ENCODE measurements around the gene CDH16. TPM values are rescaled to one million over a fixed set of nuclear protein-coding genes. Genes with fewer than 3 reads are reported as not detected.
"Not testable (repeated sequence)": the region's sequence is repeated elsewhere in the genome, so short reads cannot be mapped to it uniquely, and the experiment has no call there.

Gene CDH16
- total RNA-seq, 5 donors from 2014 or later (not counting 1 experiment from before 2014, with no cell fraction given): not detected

DNA sequence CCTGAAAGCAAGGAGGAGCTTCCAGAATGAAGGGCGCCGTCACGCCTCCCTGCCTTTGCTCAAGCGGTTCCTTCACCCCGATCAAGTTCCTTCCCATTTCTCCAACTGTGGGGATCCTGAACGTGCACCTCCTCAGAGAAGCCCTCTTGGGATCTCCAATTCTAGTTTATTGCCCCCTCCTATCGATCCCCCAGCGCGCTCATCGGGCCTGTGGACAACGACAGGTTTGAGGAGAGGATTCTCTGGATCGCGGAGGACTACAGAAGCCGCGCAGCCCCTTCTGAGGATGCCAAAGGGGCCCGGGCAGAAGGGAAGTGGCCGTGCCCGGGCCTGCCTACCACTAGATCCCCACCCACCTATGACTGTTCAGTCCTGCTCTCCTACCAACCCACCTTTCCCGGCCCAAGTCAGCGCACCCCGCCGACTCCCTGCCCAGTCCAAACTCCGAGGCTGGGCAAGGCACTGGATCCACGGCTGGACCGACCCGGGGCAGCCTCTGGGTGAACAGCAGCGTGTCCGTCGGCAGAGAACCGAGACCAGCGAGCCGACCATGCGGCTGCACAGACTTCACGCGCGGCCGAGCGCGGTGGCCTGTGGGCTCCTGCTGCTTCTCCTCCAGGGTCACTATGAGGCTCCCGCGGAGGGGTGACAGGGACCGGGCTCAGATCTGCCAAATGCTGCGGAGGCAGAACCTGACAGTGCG, 29.6 kb upstream of the CDH16 start:
- ChIA-PET POLR2A (no interaction called here), CTCF (interaction anchor here in 1 of 2 donors (1.0 kb wide), 1 partner anchor 237 kb away, joined by 3 read pairs; no protein-coding TSS in a partner anchor)
- no peaks in the 10 kb centered on the region for H3K9me3 ChIP-seq
- WGBS (ENCODE audit: insufficient coverage): 1% methylated on average over 35 of the region's 44 CpGs
- peaks cover 5 to 23% of the 10 kb centered on the region in 2 experiments for H3K4me1 ChIP-seq (ENCODE audit: control insufficient read depth in 1 of 2, extremely low read depth in 1 of 2, insufficient read depth in 2 of 2, low read length in 2 of 2)
- H3K4me1 Mint-ChIP-seq: peaks cover 17 to 25% (median 18%) of the 10 kb centered on the region in 3 donors
- peak overlapping the region; percentile 84 to 87 (median 87) for H3K4me3 Mint-ChIP-seq
- H3K27ac Mint-ChIP-seq: no peak overlapping the region
- peaks cover 0 to 4% (median 0%) of the 10 kb centered on the region in 3 donors for H3K9me3 Mint-ChIP-seq
- H3K27me3 ChIP-seq (replicated peaks in 1 of 2; ENCODE audit: control insufficient read depth in 2 of 2, extremely low read depth in 1 of 2, insufficient read depth in 2 of 2, low read length in 1 of 2): peaks cover 7 to 39% of the 10 kb centered on the region in 2 experiments
- no peak overlapping the region for H3K27ac ChIP-seq (ENCODE audit: low read length)
- H3K4me3 ChIP-seq (ENCODE audit: control insufficient read depth in 1 of 2, extremely low read depth in 1 of 2, low read length in 1 of 2): peak overlapping the region; percentile 54 to 79
- peak in 3 of 35 experiments; percentile 11 to 23 (median 19) for DNase-seq
- peaks cover 0 to 4% of the 10 kb centered on the region in 2 donors for H3K36me3 ChIP-seq (ENCODE audit: control insufficient read depth in 2 of 2, extremely low read depth in 1 of 2, insufficient read depth in 1 of 2, low read length in 1 of 2)
- H3K36me3 Mint-ChIP-seq: peaks cover 8% of the 10 kb centered on the region
- ATAC-seq (replicated peaks in 1 of 4): peak; percentile 7 to 47 (median 26)
- H3K27me3 Mint-ChIP-seq: peaks cover 31 to 41% of the 10 kb centered on the region in 2 donors

DNA sequence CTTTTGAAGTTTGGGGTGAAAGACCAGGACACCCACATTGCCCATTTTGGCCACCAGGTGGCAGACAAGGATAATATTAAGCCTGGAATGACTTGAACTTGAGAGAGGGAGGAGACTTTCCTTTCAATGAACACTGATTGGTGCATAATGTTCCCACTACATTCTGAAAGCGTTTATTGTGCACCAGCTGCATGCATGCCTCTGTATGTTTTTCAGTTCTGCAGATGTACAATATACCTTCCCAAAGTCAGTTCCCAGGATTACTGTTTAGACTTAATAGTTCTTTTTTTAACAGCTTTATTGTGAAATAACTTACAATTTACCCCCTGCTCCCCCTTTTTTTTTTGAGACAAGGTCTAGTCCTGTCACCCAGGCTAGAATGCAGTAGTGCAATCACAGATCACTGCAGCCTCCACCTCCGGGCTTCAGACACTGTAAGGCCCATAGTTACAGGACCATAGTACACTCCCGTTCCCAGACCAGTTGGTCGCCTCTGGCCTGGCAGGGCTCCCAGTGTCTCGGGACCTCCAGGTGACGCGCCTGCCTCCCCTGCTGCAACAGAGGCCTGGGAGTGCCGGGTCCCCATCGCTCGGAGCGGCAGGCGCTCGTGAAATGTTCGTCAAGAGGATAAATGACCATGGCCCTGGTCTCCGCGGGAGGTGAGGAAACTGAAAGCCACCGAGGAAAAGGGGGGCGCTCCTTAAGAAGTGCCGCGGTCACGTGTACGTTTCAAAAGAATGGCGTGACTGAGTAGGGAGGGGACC, 28.8 kb upstream of the CDH16 start:
- ATAC-seq (replicated peaks in 1 of 4): peak; percentile 85 to 90 (median 88)
- POLR2A ChIA-PET: interaction anchor here in 1 of 2 donors (0.7 kb wide), 1 partner anchor 278 kb away, joined by 3 read pairs; no protein-coding TSS in a partner anchor
- CTCF ChIA-PET: no interaction called here
- Mint-ChIP-seq H3K27me3 (peaks cover 25 to 35% of the 10 kb centered on the region in 2 donors), H3K4me3 (peak overlapping the region; percentile 84 to 87 (median 87)), H3K27ac (peak overlapping the region in 1 of 2 donors; percentile 47), H3K9me3 (peaks cover 0 to 4% (median 0%) of the 10 kb centered on the region in 3 donors), H3K36me3 (peaks cover 15% of the 10 kb centered on the region), H3K4me1 (peaks cover 17 to 25% (median 18%) of the 10 kb centered on the region in 3 donors)
- Histone ChIP-seq H3K4me1 (ENCODE audit: control insufficient read depth in 1 of 2, extremely low read depth in 1 of 2, insufficient read depth in 2 of 2, low read length in 2 of 2) (peaks cover 5 to 23% of the 10 kb centered on the region in 2 experiments), H3K36me3 (ENCODE audit: control insufficient read depth in 2 of 2, extremely low read depth in 1 of 2, insufficient read depth in 1 of 2, low read length in 1 of 2) (peaks cover 0 to 11% of the 10 kb centered on the region in 2 donors), H3K4me3 (ENCODE audit: control insufficient read depth in 1 of 2, extremely low read depth in 1 of 2, low read length in 1 of 2) (peak overlapping the region; percentile 54 to 79), H3K27ac (ENCODE audit: low read length) (no peak overlapping the region), H3K9me3 (no peaks in the 10 kb centered on the region), H3K27me3 (replicated peaks in 1 of 2; ENCODE audit: control insufficient read depth in 2 of 2, extremely low read depth in 1 of 2, insufficient read depth in 2 of 2, low read length in 1 of 2) (peaks cover 7 to 35% of the 10 kb centered on the region in 2 experiments)
- peak; percentile 53 to 91 (median 80) for DNase-seq
- WGBS (ENCODE audit: insufficient coverage): 8% methylated on average over 7 of the region's 23 CpGs

DNA sequence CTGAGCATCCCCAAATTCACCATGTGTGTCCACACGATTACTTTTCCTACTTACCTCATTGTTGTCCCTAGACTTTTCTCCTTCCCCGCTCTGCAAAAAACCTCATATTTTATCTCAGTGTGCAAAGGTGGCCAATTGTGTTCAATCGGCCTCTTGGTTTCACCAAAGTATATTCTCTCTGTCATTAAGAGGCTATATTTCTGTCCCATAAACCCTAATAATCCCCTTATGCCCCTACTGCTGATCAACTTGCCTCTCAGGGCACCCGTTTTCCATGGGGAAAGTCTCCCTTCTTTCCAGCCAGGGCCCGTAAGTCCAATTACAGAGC, 28.3 kb upstream of the CDH16 start:
- peak overlapping the region in 1 of 2 donors; percentile 47 for H3K27ac Mint-ChIP-seq
- H3K9me3 Mint-ChIP-seq: peaks cover 0 to 4% (median 0%) of the 10 kb centered on the region in 3 donors
- H3K4me1 ChIP-seq (ENCODE audit: control insufficient read depth in 1 of 2, extremely low read depth in 1 of 2, insufficient read depth in 2 of 2, low read length in 2 of 2): peaks cover 5 to 23% of the 10 kb centered on the region in 2 experiments
- H3K9me3 ChIP-seq: no peaks in the 10 kb centered on the region
- H3K4me3 ChIP-seq (ENCODE audit: control insufficient read depth in 1 of 2, extremely low read depth in 1 of 2, low read length in 1 of 2): no peak overlapping the region
- peaks cover 7 to 30% of the 10 kb centered on the region in 2 experiments for H3K27me3 ChIP-seq (replicated peaks in 1 of 2; ENCODE audit: control insufficient read depth in 2 of 2, extremely low read depth in 1 of 2, insufficient read depth in 2 of 2, low read length in 1 of 2)
- H3K27ac ChIP-seq (ENCODE audit: low read length): no peak overlapping the region
- no peak for ATAC-seq (replicated peaks in 1 of 4)
- 57% methylated on average over 3 of the region's 5 CpGs for WGBS (ENCODE audit: insufficient coverage)
- no peak for DNase-seq
- H3K36me3 ChIP-seq (ENCODE audit: control insufficient read depth in 2 of 2, extremely low read depth in 1 of 2, insufficient read depth in 1 of 2, low read length in 1 of 2): peaks cover 0 to 17% of the 10 kb centered on the region in 2 donors
- H3K27me3 Mint-ChIP-seq: peaks cover 25 to 33% of the 10 kb centered on the region in 2 donors
- ChIA-PET CTCF (no interaction called here), POLR2A (interaction anchor here in 1 of 2 donors (0.7 kb wide), 1 partner anchor 278 kb away, joined by 3 read pairs; no protein-coding TSS in a partner anchor)
- peaks cover 17 to 25% (median 18%) of the 10 kb centered on the region in 3 donors for H3K4me1 Mint-ChIP-seq
- H3K4me3 Mint-ChIP-seq: peak overlapping the region; percentile 84 to 87 (median 87)
- peaks cover 20% of the 10 kb centered on the region for H3K36me3 Mint-ChIP-seq

DNA sequence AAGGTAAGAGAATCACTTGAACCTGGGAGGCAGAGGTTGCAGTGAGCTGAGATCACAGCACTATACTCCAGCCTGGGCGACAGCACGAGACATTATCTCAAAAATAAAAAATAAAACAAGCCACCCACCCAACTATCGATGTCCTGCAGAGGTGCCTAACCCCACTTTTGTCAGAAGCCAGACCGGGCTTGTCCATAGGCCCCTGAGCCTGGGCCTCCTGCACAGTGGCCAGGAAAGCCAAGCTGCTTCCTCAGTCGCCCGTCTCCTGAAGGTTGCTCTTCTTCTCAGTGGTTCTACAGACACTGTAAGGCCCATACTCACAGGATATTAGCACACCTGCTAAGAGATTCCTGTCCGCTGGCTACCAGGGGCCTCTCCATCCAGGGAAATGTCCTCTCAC, 27.9 kb upstream of the CDH16 start:
- Histone ChIP-seq H3K27me3 (replicated peaks in 1 of 2; ENCODE audit: control insufficient read depth in 2 of 2, extremely low read depth in 1 of 2, insufficient read depth in 2 of 2, low read length in 1 of 2) (peaks cover 6 to 28% of the 10 kb centered on the region in 2 experiments), H3K9me3 (no peaks in the 10 kb centered on the region), H3K4me3 (ENCODE audit: control insufficient read depth in 1 of 2, extremely low read depth in 1 of 2, low read length in 1 of 2) (no peak overlapping the region), H3K27ac (ENCODE audit: low read length) (no peak overlapping the region), H3K36me3 (ENCODE audit: control insufficient read depth in 2 of 2, extremely low read depth in 1 of 2, insufficient read depth in 1 of 2, low read length in 1 of 2) (peaks cover 2 to 21% of the 10 kb centered on the region in 2 donors), H3K4me1 (ENCODE audit: control insufficient read depth in 1 of 2, extremely low read depth in 1 of 2, insufficient read depth in 2 of 2, low read length in 2 of 2) (peaks cover 5 to 23% of the 10 kb centered on the region in 2 experiments)
- no peak overlapping the region for H3K4me3 Mint-ChIP-seq
- H3K4me1 Mint-ChIP-seq: peaks cover 17 to 25% (median 18%) of the 10 kb centered on the region in 3 donors
- peaks cover 20% of the 10 kb centered on the region for H3K36me3 Mint-ChIP-seq
- ATAC-seq (replicated peaks in 1 of 4) (no peak), DNase-seq (no peak)
- 78% methylated on average over 7 of the region's 7 CpGs for WGBS (ENCODE audit: insufficient coverage)
- peaks cover 0 to 3% (median 0%) of the 10 kb centered on the region in 3 donors for H3K9me3 Mint-ChIP-seq
- no peak overlapping the region for H3K27ac Mint-ChIP-seq
- ChIA-PET CTCF (no interaction called here), POLR2A (no interaction called here)
- peaks cover 21 to 29% of the 10 kb centered on the region in 2 donors for H3K27me3 Mint-ChIP-seq

DNA sequence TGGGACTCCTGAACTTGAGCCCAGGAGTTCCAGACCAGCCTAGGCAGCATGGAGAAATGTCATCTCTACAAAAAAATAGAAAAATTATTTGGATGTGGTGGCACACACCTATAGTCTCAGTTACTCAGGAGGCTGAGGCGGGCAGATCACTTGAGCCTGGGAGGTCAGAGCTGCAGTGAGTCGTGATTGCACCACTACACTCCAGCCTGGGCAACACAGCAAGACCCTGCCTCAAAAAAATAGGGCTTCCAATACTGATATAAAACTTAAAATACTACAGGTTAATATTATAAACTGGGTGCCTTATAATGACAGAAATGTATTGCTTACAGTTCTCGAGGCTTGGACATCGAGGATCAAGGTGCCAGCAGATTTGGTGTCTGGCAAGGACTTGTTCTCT, 27.3 kb upstream of the CDH16 start:
- Mint-ChIP-seq H3K27ac (no peak overlapping the region), H3K4me3 (no peak overlapping the region), H3K36me3 (peaks cover 23% of the 10 kb centered on the region), H3K9me3 (no peaks in the 10 kb centered on the region), H3K4me1 (peaks cover 17 to 25% (median 18%) of the 10 kb centered on the region in 3 donors), H3K27me3 (peaks cover 15 to 25% of the 10 kb centered on the region in 2 donors)
- Histone ChIP-seq H3K27me3 (replicated peaks in 1 of 2; ENCODE audit: control insufficient read depth in 2 of 2, extremely low read depth in 1 of 2, insufficient read depth in 2 of 2, low read length in 1 of 2) (peaks cover under 1 to 27% of the 10 kb centered on the region in 2 experiments), H3K4me3 (ENCODE audit: control insufficient read depth in 1 of 2, extremely low read depth in 1 of 2, low read length in 1 of 2) (no peak overlapping the region), H3K4me1 (ENCODE audit: control insufficient read depth in 1 of 2, extremely low read depth in 1 of 2, insufficient read depth in 2 of 2, low read length in 2 of 2) (peaks cover 5 to 23% of the 10 kb centered on the region in 2 experiments), H3K36me3 (ENCODE audit: control insufficient read depth in 2 of 2, extremely low read depth in 1 of 2, insufficient read depth in 1 of 2, low read length in 1 of 2) (peaks cover 8 to 27% of the 10 kb centered on the region in 2 donors), H3K27ac (ENCODE audit: low read length) (no peak overlapping the region), H3K9me3 (no peaks in the 10 kb centered on the region)
- WGBS (ENCODE audit: insufficient coverage): 78% methylated on average over 2 of the region's 4 CpGs
- ATAC-seq (replicated peaks in 1 of 4) (no peak), DNase-seq (no peak)
- ChIA-PET CTCF (no interaction called here), POLR2A (no interaction called here)

DNA sequence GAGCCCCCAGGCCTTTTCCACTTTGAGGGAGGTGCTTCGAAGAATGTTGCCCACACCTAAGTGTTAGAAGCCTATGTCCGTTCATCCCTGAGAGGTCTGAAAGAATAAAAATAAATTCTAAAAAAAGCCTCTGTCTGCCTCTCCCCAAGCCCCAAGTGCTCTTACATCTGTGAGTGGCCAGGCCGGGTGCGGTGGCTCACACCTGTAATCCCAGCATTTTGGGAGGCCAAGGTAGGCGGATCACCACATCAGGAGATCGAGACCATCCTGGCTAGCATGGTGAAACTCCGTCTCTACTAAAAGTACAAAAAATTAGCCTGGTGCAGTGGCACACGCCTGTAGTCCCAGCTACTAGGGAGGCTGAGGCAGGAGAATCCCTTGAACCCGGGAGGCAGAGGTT, 26.3 kb upstream of the CDH16 start:
- peaks cover 0 to 20% of the 10 kb centered on the region in 2 experiments for H3K27me3 ChIP-seq (replicated peaks in 1 of 2; ENCODE audit: control insufficient read depth in 2 of 2, extremely low read depth in 1 of 2, insufficient read depth in 2 of 2, low read length in 1 of 2)
- H3K4me3 ChIP-seq (ENCODE audit: control insufficient read depth in 1 of 2, extremely low read depth in 1 of 2, low read length in 1 of 2); H3K9me3 ChIP-seq; H3K4me3 Mint-ChIP-seq; CTCF ChIA-PET; H3K9me3 Mint-ChIP-seq; POLR2A ChIA-PET; DNase-seq; H3K27ac Mint-ChIP-seq; ATAC-seq (replicated peaks in 1 of 4); H3K27ac ChIP-seq (ENCODE audit: low read length): not testable (repeated sequence)
- peaks cover 17 to 25% (median 18%) of the 10 kb centered on the region in 3 donors for H3K4me1 Mint-ChIP-seq
- H3K36me3 ChIP-seq (ENCODE audit: control insufficient read depth in 2 of 2, extremely low read depth in 1 of 2, insufficient read depth in 1 of 2, low read length in 1 of 2): peaks cover 13 to 35% of the 10 kb centered on the region in 2 donors
- H3K4me1 ChIP-seq (ENCODE audit: control insufficient read depth in 1 of 2, extremely low read depth in 1 of 2, insufficient read depth in 2 of 2, low read length in 2 of 2): peaks cover 5 to 23% of the 10 kb centered on the region in 2 experiments
- 100% methylated on average over 4 of the region's 9 CpGs for WGBS (ENCODE audit: insufficient coverage)
- H3K27me3 Mint-ChIP-seq: peaks cover 10 to 20% of the 10 kb centered on the region in 2 donors
- peaks cover 24% of the 10 kb centered on the region for H3K36me3 Mint-ChIP-seq

Data from T-cell (primary cell).